NCI-H2196 treated with DMSO at 0.1 percent for 48 hours (cell line): ENCODE results near the gene STEAP4.

Experiments
- DNase-seq: peaks from one replicate; lab custom pipeline; 2025; ENCODE audit not compliant: unreplicated experiment; lab: John Stamatoyannopoulos, UW

The STEAP4 gene

GRCh38 chr7:88224601-88225275, 82.0 kb downstream of the STEAP4 start:
- no peak for DNase-seq

GRCh38 chr7:88223265-88223664, 83.4 kb downstream of the STEAP4 start:
- DNase-seq: no peak
